NCI-H1048 (cell line): Measurements from ENCODE around the gene ZNF501.

Experiments used
- DNase-seq: peaks from one replicate; lab custom pipeline; 2025; lab: John Stamatoyannopoulos, UW

Gene ZNF501

DNA sequence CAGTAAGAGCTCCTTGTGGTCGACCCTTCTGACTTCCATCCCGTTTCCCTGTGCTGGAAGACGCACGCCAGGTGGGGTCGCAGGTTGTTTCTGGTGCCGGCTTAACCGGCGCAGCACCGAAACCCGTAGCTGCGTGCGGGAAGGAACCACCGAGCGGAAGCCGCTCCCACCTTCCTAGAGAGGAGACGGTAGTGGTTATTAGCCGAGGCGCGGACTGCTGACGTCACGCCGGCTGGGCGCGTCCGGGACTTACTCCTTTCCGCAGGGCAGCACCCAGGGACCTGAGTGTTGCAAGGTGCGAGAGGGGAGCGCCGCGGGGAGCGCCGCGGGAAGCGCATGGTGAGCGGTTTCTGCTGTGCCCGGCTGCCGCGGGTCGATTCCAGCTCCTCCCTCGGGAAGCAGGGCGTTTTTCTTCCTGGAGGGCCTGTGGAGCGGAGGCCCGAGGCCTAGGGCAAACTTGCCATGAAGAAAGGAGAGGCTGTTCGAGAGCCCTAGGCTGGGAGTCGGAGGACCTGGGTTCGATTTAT lies at the start of gene ZNF501:
TSS of gene ZNF501 (plus strand) at position 252 of the 527 bp plus-strand sequence. CDS start 4,787 bp downstream, outside the sequence.
- no peak for DNase-seq

- DNase-seq: no peak
Observed at GRCh38 chr3:44680921-44681455, 48.4 kb upstream of the ZNF501 start.

DNA sequence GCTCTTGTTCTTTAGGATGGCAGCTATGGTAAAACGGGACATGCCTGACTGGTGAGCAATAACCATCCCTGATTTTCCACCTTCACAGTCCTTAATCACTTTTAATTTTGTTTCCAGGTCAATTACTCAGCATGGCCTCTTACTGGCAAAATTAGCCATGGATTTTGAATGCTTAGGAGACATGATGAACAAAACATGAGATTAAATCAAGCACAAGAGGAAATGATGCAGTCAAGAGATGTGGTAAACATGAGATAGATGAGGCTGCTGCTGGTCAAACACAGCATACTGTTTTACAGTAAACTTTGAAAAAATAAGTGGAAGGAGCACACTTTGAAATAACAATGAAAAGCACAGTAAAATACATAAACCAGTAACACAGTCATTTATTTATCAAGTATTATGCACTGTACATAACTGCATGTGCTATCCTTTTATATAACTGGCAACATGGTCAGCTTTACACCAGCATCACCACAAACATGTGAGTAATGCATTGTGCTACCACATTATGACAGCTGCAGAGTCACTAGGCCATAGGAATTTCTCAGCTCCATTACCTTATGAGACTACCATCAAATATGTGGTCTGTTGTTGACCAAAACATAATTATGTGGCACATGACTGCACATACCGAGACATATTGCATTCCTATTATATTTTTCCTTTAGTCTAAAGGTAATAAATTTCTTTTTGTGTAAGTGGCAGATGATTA lies 47.1 kb upstream of the ZNF501 start:
- no peak for DNase-seq

GRCh38 chr3:44685128-44685800 lies 44.2 kb upstream of the ZNF501 start:
- no peak for DNase-seq

GRCh38 chr3:44687898-44688297 lies 41.5 kb upstream of the ZNF501 start:
- DNase-seq: no peak

DNA sequence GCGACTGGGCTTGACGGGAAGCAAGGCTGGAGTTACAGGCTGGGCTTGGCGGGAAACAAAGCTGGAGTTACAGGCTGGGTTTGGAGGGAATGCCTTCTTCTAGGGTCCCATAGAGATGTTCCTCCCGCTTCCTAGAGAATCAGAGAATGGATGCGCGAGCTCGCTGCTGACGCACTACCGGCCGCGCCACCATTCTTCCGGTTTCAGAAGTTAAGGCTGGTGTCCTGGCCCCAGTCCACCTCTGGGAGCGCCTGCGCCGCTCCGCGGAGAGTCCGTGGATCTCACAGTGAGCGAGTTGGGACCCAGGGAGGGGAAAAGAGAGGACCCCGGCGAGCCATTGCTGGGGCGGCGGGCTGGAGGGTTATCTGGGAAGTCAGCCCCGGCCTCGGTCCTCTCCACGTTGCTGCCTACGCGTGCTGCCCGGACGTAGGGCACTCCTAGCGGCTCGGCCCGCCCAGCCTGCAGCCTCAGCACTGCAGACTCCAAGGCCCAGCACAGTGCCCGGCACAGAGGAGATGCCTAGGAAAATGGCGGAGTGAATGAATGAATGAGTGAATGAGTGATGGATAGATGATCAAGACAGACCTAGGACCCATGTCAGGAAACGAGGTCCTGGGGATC lies 16.9 kb upstream of the ZNF501 start, which contains the start of gene ZNF502:
TSS of gene ZNF502 (plus strand) at position 206 of the 621 bp plus-strand sequence. CDS start 7,602 bp downstream, outside the sequence.
- no peak for DNase-seq

- no peak for DNase-seq
Observed at GRCh38 chr3:44721231-44722102, 8.0 kb upstream of the ZNF501 start.

GRCh38 chr3:44722103-44722401 lies 7.4 kb upstream of the ZNF501 start:
- no peak for DNase-seq

DNA sequence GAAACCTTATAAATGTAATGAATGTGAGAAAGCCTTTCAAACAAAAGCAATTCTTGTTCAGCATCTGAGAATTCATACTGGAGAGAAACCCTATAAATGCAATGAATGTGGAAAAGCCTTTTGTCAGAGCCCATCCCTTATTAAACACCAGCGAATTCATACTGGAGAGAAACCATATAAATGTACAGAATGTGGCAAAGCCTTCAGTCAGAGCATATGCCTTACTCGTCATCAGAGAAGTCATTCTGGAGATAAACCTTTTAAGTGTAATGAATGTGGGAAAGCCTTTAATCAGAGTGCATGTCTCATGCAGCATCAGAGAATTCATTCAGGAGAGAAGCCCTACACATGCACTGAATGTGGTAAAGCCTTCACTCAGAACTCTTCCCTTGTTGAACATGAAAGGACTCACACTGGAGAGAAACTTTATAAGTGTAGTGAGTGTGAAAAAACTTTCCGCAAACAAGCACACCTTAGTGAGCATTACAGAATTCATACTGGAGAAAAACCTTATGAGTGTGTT lies 5.3 kb downstream of the ZNF501 start:
- DNase-seq: no peak

DNA sequence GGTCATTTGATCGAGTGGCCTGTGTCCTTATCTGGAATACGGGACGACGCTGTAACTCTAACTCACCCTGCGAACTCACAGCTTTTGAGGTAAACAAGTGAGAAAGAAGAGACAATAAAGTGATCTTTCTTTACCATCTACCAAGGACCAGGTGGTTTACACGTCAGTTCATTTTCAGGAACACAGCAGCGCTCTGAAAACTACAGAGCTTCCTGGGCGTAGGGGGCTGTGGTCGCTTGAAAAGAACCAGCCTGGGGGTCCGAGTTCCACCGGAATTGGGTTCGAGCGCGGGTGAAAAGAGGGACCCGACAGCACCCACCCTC lies 31.6 kb downstream of the ZNF501 start:
- no peak for DNase-seq

GRCh38 chr3:44761424-44762169 lies 32.2 kb downstream of the ZNF501 start, which contains the start of the genes KIAA1143 and KIF15:
Gene KIAA1143 (minus strand): TSS chr3:44761619. CDS start chr3:44761602, 17 bp downstream.
Gene KIF15 (plus strand): TSS chr3:44761794. CDS start chr3:44761866, 72 bp downstream.
- DNase-seq: peak; percentile 94

DNA sequence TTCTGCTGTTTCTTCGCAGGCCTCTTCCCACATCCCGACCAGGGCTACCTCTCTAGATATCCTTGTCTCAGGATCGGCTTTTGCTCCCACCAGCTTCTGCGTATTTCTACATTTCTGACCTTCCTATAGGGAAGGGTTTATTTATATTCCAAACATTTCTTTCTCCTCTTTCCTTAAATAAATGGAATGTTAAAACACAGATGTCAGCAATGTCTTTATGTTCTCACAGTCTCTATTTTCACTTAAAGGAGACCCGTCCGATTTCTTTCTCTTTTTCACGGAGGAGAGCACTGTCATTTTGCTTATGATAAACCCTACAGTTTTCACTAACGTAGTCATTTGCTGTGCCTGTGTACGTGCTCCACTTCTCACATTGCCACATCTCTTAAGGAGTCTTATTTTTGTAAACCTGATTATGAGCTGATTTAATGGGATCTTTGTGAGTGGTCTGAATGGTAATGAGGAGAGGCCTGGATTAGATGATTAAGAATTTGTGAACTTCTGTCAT lies 32.8 kb downstream of the ZNF501 start:
- no peak for DNase-seq

DNA sequence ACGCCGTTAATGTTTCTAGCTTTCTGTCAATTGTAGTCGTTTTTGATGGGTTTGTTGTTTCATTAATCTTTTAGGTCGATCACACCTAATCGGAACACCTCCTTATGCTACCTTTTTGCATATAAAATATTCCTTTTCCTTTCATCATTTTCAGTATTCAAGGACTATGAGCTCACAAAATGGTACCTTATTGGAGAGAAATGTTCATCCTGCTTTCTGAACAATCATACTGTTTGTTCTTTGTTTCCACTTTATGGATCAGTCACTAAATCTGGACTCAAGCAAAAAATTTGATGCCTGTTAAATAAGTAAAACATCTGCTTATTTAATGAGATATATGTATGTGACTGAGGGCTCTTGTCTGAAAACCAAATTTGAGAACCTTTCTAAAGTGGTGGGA lies 33.3 kb downstream of the ZNF501 start:
- no peak for DNase-seq

GRCh38 chr3:44764248-44764647 lies 34.8 kb downstream of the ZNF501 start:
- no peak for DNase-seq

DNA sequence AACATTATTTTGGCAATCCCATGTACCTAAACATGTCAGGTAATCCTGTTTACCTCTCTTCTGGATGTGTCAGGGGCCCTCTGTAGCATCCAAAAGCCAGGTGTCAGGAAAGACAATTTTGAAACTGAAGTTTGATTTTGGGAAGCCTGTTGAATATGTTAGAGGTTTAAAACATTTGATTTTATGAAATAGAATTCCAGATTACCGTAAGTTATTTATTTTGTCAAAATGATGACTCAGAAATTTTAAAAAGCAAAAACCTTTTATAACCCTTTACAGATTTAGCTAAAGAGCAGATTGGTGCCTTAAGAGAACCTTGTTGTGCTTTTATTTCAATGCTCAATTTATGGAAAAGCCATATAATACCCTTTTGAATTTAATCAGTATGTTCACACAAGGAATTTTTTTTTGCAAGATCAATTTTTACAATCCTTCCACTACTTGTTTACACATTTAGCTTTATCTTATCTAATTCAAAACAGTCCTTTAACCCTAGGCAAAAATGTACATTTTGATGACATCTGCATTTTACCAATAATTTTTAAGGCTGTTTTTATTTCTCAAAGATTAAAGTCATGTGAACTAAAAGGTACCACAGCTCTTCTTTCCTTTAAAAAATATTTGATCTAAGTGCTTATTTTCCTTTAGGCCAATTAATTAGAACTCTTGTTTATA lies 42.1 kb downstream of the ZNF501 start:
- DNase-seq: no peak

- DNase-seq: no peak
Observed at GRCh38 chr3:44772099-44772442, 42.6 kb downstream of the ZNF501 start.

- no peak for DNase-seq
Observed at GRCh38 chr3:44782891-44783290, 53.5 kb downstream of the ZNF501 start.
